Panc1 (cell line): Measurements from ENCODE around the gene LIPH.

Experiments used
- CTCF ChIP-seq: fragments of 450-650 bp; IDR thresholded peaks from 2 replicates; pipeline ENCODE4 v1.5.1; 2017; ENCODE audit warnings: mild to moderate bottlenecking
- POLR2AphosphoS5 ChIP-seq: IDR thresholded peaks from 2 replicates; pipeline ENCODE4 v1.6.1; 2012; ENCODE audit warnings: mild to moderate bottlenecking, low read depth, low read length, moderate library complexity
- REST ChIP-seq, 2 experiments: IDR thresholded peaks; 2 replicates each; pipeline ENCODE4 v1.6.1; 2011 to 2012; ENCODE audit warnings: low read depth in 2 of 2, control low read depth in 1 of 2, low read length in 1 of 2, mild to moderate bottlenecking in 1 of 2, moderate library complexity in 1 of 2; ENCODE audit not compliant: insufficient read depth in 1 of 2
- TCF7L2 ChIP-seq: IDR thresholded peaks from 2 replicates; pipeline ENCODE4 v1.6.1; 2011; ENCODE audit warnings: mild to moderate bottlenecking, low read depth, low read length, inconsistent platforms

- TF ChIP-seq CTCF (no peak), POLR2AphosphoS5 (no peak), REST (IDR thresholded peaks at IDR 0.05; ENCODE audit: insufficient read depth in 1 of 2, low read depth in 2 of 2, low read length in 1 of 2) (no peak), TCF7L2 (no peak)
Observed at GRCh38 chr3:185558395-185558794, 6.0 kb upstream of the LIPH start.
